ENCODE results near the gene DTX3L. TPM values are rescaled to one million over a fixed set of nuclear protein-coding genes. Genes with fewer than 3 reads are reported as not detected.
A peak's percentile ranks its signal among the peaks of the same experiment; 100 is the strongest.

Gene DTX3L
- total and polyA plus RNA-seq, 2 donors: 12.8 to 31.7 TPM

DNA sequence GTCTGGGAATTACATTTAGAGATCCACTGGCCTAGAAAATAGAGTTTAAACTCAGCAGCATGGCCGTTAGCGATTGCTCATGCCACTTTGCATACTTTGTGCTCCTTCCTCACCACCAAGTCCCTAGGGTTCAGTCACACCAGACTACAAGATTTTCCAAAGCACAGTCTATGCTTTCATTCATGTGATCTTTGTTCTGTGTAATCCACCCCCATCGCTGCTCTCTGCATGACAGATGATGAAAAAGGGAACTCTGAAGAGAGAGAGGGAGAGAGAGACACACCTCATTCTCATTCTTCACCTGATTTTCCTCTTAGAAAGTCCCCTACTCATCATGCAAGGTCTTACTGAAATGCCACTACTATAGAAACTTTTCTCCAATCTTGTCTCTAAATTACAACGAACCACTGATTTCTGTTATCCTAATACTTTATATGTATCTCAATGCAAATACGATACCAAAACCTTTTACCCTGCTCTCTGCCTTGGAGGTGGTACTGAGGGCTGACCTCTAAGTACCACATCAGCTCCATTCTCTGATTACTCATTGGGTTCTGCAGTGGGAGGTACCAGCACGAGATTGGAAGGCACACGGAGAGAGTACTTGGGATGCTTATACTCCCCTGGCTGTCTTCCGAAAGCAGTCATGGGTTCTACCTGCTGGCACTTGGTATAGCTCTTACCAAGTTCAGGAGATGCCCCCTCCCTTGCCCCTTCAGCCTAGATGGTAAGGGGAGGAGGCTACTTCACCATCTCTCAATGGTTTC, 12.2 kb downstream of the DTX3L start:
- no peak overlapping the region for H3K27ac ChIP-seq (ENCODE audit: low read depth)
- no peaks in the 10 kb centered on the region for H3K36me3 ChIP-seq (ENCODE audit: insufficient read depth)
- H3K4me3 ChIP-seq (ENCODE audit: low read depth, low read length): no peak overlapping the region
- H3K4me1 ChIP-seq (ENCODE audit: insufficient read depth): no peaks in the 10 kb centered on the region
- WGBS: 71% methylated on average over 8 of the region's 8 CpGs
- DNase-seq (ENCODE audit: extremely low spot score): no peak

DNA sequence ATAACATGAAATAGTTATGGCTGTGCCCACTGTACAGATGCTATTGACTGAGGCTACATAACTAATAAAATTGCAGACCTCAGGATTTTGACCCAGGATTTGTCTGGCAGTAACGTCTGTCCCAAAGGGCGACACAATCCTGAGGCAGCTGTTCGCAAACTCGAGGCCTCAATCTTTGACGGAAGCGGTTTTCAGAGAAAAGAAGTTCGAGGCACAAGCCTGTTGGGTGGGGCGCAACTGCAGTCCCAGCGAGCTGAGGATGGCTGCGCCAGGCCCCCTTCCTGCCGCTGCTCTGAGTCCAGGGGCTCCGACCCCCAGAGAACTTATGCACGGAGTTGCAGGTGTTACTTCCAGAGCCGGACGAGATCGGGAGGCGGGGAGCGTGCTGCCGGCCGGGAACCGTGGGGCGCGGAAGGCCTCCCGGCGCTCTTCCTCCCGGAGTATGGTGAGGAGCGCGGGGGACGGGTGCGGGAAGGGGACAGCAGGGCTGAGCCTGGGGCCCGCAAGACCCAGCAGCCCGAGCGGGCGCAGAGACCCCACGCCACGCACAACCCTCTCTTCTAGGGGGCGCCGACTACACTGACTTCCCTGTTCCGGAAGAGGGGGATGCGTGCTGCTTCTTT, 13.4 kb downstream of the DTX3L start, which contains the start of gene PARP15:
Gene PARP15 (plus strand): TSS at position 242 of the 623 bp plus-strand sequence. CDS start 18 bp downstream, at position 260.
- Histone ChIP-seq H3K36me3 (ENCODE audit: insufficient read depth) (no peaks in the 10 kb centered on the region), H3K4me1 (ENCODE audit: insufficient read depth) (no peaks in the 10 kb centered on the region), H3K27ac (ENCODE audit: low read depth) (no peak within 1 kb of the TSS), H3K4me3 (ENCODE audit: low read depth, low read length) (peak within 1 kb of the TSS; percentile 45)
- WGBS: 5% methylated on average over 40 of the region's 40 CpGs
- DNase-seq (ENCODE audit: extremely low spot score): no peak

- no peak for DNase-seq (ENCODE audit: extremely low spot score)
- Histone ChIP-seq H3K27ac (ENCODE audit: low read depth) (no peak overlapping the region), H3K4me1 (ENCODE audit: insufficient read depth) (no peaks in the 10 kb centered on the region), H3K4me3 (ENCODE audit: low read depth, low read length) (peak overlapping the region; percentile 45), H3K36me3 (ENCODE audit: insufficient read depth) (no peaks in the 10 kb centered on the region)
- WGBS: 51% methylated on average over 5 of the region's 5 CpGs
Measured at GRCh38 chr3:122578069-122578740, 14.1 kb downstream of the DTX3L start.

GRCh38 chr3:122580470-122580869, 16.3 kb downstream of the DTX3L start:
- no peak overlapping the region for H3K27ac ChIP-seq (ENCODE audit: low read depth)
- 59% methylated on average over 3 of the region's 3 CpGs for WGBS
- no peak overlapping the region for H3K4me3 ChIP-seq (ENCODE audit: low read depth, low read length)
- no peak for DNase-seq (ENCODE audit: extremely low spot score)
- H3K4me1 ChIP-seq (ENCODE audit: insufficient read depth): no peaks in the 10 kb centered on the region
- H3K36me3 ChIP-seq (ENCODE audit: insufficient read depth): no peaks in the 10 kb centered on the region

GRCh38 chr3:122581622-122582021, 17.5 kb downstream of the DTX3L start:
- no peaks in the 10 kb centered on the region for H3K36me3 ChIP-seq (ENCODE audit: insufficient read depth)
- no peak for DNase-seq (ENCODE audit: extremely low spot score)
- H3K4me1 ChIP-seq (ENCODE audit: insufficient read depth): no peaks in the 10 kb centered on the region
- WGBS: 92% methylated on average over 2 of the region's 2 CpGs
- H3K27ac ChIP-seq (ENCODE audit: low read depth): no peak overlapping the region
- H3K4me3 ChIP-seq (ENCODE audit: low read depth, low read length): no peak overlapping the region

DNA sequence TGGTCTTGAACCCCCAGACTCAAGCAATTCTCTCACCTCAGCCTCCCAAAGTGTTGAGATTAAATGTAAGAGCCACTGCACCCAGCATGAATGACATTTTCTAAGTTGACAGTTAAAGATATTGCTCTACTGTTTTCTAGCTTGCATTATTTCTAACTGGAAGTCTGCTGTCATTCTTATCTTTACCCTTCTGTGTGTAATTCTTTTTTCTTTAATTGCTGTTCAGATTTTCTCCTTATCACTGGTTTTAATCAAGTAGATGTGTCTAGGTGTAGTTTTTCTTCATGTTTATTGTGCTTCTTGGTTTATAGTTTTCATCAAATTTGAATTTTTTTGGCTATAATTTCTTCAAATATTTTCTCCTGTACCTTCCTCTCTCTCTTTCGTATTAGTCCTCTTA, 18.3 kb downstream of the DTX3L start:
- no peak for DNase-seq (ENCODE audit: extremely low spot score)
- Histone ChIP-seq H3K4me1 (ENCODE audit: insufficient read depth) (no peaks in the 10 kb centered on the region), H3K4me3 (ENCODE audit: low read depth, low read length) (no peak overlapping the region), H3K36me3 (ENCODE audit: insufficient read depth) (no peaks in the 10 kb centered on the region), H3K27ac (ENCODE audit: low read depth) (no peak overlapping the region)
- 92% methylated on average over 1 of the region's 1 CpG for WGBS

- 49% methylated on average over 1 of the region's 1 CpG for WGBS
- no peaks in the 10 kb centered on the region for H3K4me1 ChIP-seq (ENCODE audit: insufficient read depth)
- no peaks in the 10 kb centered on the region for H3K36me3 ChIP-seq (ENCODE audit: insufficient read depth)
- H3K27ac ChIP-seq (ENCODE audit: low read depth): no peak overlapping the region
- no peak overlapping the region for H3K4me3 ChIP-seq (ENCODE audit: low read depth, low read length)
- DNase-seq (ENCODE audit: extremely low spot score): no peak
Measured at GRCh38 chr3:122586098-122586497, 22.0 kb downstream of the DTX3L start.

- Histone ChIP-seq H3K4me3 (ENCODE audit: low read depth, low read length) (no peak overlapping the region), H3K27ac (ENCODE audit: low read depth) (no peak overlapping the region), H3K36me3 (ENCODE audit: insufficient read depth) (no peaks in the 10 kb centered on the region), H3K4me1 (ENCODE audit: insufficient read depth) (no peaks in the 10 kb centered on the region)
- no peak for DNase-seq (ENCODE audit: extremely low spot score)
Measured at GRCh38 chr3:122586773-122587485, 22.8 kb downstream of the DTX3L start.

GRCh38 chr3:122587572-122587971, 23.4 kb downstream of the DTX3L start:
- no peak for DNase-seq (ENCODE audit: extremely low spot score)
- no peak overlapping the region for H3K27ac ChIP-seq (ENCODE audit: low read depth)
- H3K36me3 ChIP-seq (ENCODE audit: insufficient read depth): no peaks in the 10 kb centered on the region
- no peak overlapping the region for H3K4me3 ChIP-seq (ENCODE audit: low read depth, low read length)
- H3K4me1 ChIP-seq (ENCODE audit: insufficient read depth): no peaks in the 10 kb centered on the region
- WGBS: 48% methylated on average over 2 of the region's 2 CpGs

- no peaks in the 10 kb centered on the region for H3K4me1 ChIP-seq (ENCODE audit: insufficient read depth)
- 76% methylated on average over 5 of the region's 5 CpGs for WGBS
- no peaks in the 10 kb centered on the region for H3K36me3 ChIP-seq (ENCODE audit: insufficient read depth)
- DNase-seq (ENCODE audit: extremely low spot score): no peak
- no peak overlapping the region for H3K27ac ChIP-seq (ENCODE audit: low read depth)
- no peak overlapping the region for H3K4me3 ChIP-seq (ENCODE audit: low read depth, low read length)
Measured at GRCh38 chr3:122589297-122589696, 25.2 kb downstream of the DTX3L start.

- Histone ChIP-seq H3K36me3 (ENCODE audit: insufficient read depth) (no peaks in the 10 kb centered on the region), H3K4me1 (ENCODE audit: insufficient read depth) (no peaks in the 10 kb centered on the region), H3K4me3 (ENCODE audit: low read depth, low read length) (no peak overlapping the region), H3K27ac (ENCODE audit: low read depth) (no peak overlapping the region)
- 96% methylated on average over 2 of the region's 2 CpGs for WGBS
- DNase-seq (ENCODE audit: extremely low spot score): no peak
Measured at GRCh38 chr3:122590610-122591009, 26.5 kb downstream of the DTX3L start.

GRCh38 chr3:122594025-122594424, 29.9 kb downstream of the DTX3L start:
- no peak overlapping the region for H3K4me3 ChIP-seq (ENCODE audit: low read depth, low read length)
- no peaks in the 10 kb centered on the region for H3K4me1 ChIP-seq (ENCODE audit: insufficient read depth)
- DNase-seq (ENCODE audit: extremely low spot score): no peak
- no peaks in the 10 kb centered on the region for H3K36me3 ChIP-seq (ENCODE audit: insufficient read depth)
- H3K27ac ChIP-seq (ENCODE audit: low read depth): no peak overlapping the region

DNA sequence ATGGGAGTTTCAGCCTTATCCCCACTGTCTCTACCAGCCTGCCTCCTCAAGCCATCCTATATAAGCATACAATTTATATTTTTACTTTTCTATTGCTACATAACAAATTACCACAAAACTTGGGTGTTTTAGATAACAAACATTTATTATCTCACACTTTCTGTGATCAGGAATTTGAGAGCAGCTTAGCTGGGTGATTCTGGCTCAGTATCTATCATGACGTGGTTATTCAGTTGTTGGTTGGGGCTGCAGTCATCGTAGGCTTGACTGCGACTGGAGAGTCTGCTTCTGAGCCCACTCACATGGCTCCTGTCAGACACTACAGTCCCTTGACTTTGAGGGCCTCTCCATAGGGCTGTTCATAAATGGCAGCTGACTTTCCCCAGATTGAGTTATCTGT, 34.0 kb downstream of the DTX3L start:
- no peaks in the 10 kb centered on the region for H3K4me1 ChIP-seq (ENCODE audit: insufficient read depth)
- H3K27ac ChIP-seq (ENCODE audit: low read depth): no peak overlapping the region
- DNase-seq (ENCODE audit: extremely low spot score): no peak
- WGBS: 85% methylated on average over 3 of the region's 3 CpGs
- no peak overlapping the region for H3K4me3 ChIP-seq (ENCODE audit: low read depth, low read length)
- H3K36me3 ChIP-seq (ENCODE audit: insufficient read depth): no peaks in the 10 kb centered on the region
